A549 treated with AZD2906 at 1 μM for 4 hours (cell line): ENCODE results near the gene ANKRD40. TPM values are rescaled to one million over a fixed set of nuclear protein-coding genes. Genes with fewer than 3 reads are reported as not detected.

Source experiments
- total RNA-seq: library from RNA; stranded (reverse); fragments of 200-300 nt; extraction: Qiagen RNA extraction; gene quantifications from 5 replicates; pipeline ENCODE4 v1.2.3, GENCODE V29; 2022

The ANKRD40 gene
- total RNA-seq = 46.1 to 53.0 TPM (median 48.0 TPM) in 5 replicates

DNA sequence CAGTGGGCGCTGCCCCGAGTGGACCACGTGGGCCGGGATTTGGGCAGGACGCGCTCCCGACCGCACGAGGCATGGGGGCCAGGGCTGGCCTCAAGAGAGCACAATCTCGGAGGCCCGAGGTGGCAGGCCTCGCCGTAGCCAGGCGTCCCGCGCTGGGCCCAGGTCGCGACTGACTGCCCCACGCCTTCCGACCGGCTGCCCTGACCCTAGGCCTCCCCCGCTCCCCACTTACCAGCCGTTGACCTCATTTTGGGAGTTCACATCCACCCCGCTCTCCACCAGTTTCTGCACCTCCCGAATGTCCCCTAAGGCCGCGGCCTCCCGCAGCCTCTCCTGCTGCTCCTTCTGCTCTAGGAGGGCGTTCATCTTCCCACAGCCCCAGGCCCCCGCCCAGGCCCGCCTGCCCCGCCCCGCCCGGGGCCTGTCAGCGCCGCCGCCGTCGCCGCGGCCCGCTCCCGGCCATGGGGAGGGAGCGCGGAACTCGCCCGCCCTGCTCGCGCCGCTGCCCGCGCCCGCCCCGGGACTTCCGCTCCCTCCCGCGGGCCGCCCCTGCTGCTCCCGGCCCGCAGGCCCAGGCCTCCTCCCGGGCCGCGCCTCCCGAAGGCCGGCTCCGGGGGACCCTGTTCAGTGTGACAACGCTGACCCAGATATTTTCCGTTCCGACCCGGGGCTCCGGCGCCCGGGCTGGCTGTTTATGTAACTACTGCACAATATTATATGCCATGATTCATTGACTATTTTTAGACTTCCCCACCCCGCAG is at the start of gene ANKRD40:
Gene ANKRD40 (minus strand): TSS at position 626 of the 761 bp plus-strand sequence. CDS start 260 bp downstream, at position 366.

DNA sequence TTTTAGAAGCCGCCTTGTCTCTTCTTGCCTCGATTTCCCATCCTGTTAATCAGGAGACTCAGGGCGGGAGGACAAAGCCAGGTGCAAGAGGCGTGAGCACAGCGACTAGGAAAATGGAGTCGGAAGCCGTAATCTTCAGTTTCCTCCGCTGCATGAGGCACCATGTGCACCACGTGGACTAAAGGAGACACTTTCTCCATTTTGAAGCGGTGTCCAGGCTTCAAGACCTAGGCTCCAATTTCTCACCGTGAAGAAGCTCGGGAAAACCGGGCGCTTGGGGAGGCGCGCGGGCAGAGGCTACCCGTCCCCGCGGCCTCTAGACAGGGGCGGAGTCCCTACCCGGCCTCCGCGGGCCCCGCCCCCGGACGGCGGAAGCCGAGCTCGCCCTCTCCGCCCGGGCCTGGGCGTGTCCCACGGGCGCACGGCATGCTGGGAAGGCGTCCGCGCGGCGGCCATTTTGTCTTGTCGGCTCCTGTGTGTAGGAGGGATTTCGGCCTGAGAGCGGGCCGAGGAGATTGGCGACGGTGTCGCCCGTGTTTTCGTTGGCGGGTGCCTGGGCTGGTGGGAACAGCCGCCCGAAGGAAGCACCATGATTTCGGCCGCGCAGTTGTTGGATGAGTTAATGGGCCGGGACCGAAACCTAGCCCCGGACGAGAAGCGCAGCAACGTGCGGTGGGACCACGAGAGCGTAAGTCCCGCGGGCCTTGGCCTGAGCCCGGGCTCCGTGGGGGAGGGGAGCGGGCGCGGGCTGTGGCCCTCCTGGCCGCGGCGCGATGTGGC is 11.6 kb upstream of the ANKRD40 start, which contains the start of gene LUC7L3:
Gene LUC7L3 (plus strand): TSS at position 460 of the 780 bp plus-strand sequence. CDS start 130 bp downstream, at position 590.

Other genes with a start within 250 kb of the ANKRD40 start
- gene CHAD, start 239.0 kb downstream of the ANKRD40 start, total RNA-seq = not detected in 5 replicates
- gene RSAD1, start 229.1 kb downstream of the ANKRD40 start, total RNA-seq = 25.5 to 33.7 TPM (median 30.9 TPM) in 5 replicates
- gene MYCBPAP, start 199.5 kb downstream of the ANKRD40 start, total RNA-seq = 0.35 to 0.89 TPM (median 0.54 TPM) in 5 replicates
- gene EPN3, start 175.2 kb downstream of the ANKRD40 start, total RNA-seq = 0.11 to 0.28 TPM (median 0.20 TPM) in 5 replicates
- 65.1 to 85.9 TPM (median 81.4 TPM) in 5 replicates for gene SPATA20, start 160.7 kb downstream of the ANKRD40 start, total RNA-seq
- 3.3 to 4.1 TPM (median 4.0 TPM) in 5 replicates for gene CACNA1G, start 147.2 kb downstream of the ANKRD40 start, total RNA-seq
- 112 to 132 TPM (median 127 TPM) in 5 replicates for gene ABCC3, start 73.0 kb downstream of the ANKRD40 start, total RNA-seq
- gene LUC7L3, start 11.7 kb upstream of the ANKRD40 start, total RNA-seq = 58.1 to 97.2 TPM (median 82.0 TPM) in 5 replicates
- gene ANKRD40CL, start 59.6 kb upstream of the ANKRD40 start, total RNA-seq = not detected in 5 replicates
- gene WFIKKN2, start 127.7 kb upstream of the ANKRD40 start, total RNA-seq = 0.02 to 0.05 TPM (median 0.02 TPM) in 3 of 5 replicates, not detected in the others
- 74.4 to 94.1 TPM (median 81.0 TPM) in 5 replicates for gene TOB1, start 158.4 kb upstream of the ANKRD40 start, total RNA-seq